Upper lobe of right lung (tissue), 1 donor: ENCODE measurements around the gene PALD1. TPM values are rescaled to one million over a fixed set of nuclear protein-coding genes. Genes with fewer than 3 reads are reported as not detected.

ENCODE experiments used
- ATAC-seq: fragments of 200-7000 bp; cut with Tn5 transposase; one replicate; pipeline ENCODE4 v1.9.1; 2020; ENCODE audit warnings: mild to moderate bottlenecking, moderate library complexity
- DNase-seq: peaks from one replicate; pipeline ENCODE4 v3.0.0-alpha.2; 2020
- H3K27ac ChIP-seq: fragments of 200-600 bp; one replicate; pipeline ENCODE4 v1.8.0; 2022
- H3K27me3 ChIP-seq: fragments of 200-600 bp; one replicate; pipeline ENCODE4 v1.8.0; 2022; ENCODE audit warnings: mild to moderate bottlenecking
- H3K36me3 ChIP-seq: fragments of 200-600 bp; one replicate; pipeline ENCODE4 v1.8.0; 2022
- H3K4me1 ChIP-seq: fragments of 200-600 bp; one replicate; pipeline ENCODE4 v1.8.0; 2022
- H3K4me3 ChIP-seq: fragments of 200-600 bp; one replicate; pipeline ENCODE4 v1.8.0; 2022; ENCODE audit warnings: mild to moderate bottlenecking
- H3K9me3 ChIP-seq: fragments of 200-600 bp; one replicate; pipeline ENCODE4 v1.8.0; 2022
- CTCF ChIP-seq: fragments of 200-600 bp; IDR thresholded peaks from one replicate; pipeline ENCODE4 v1.8.0; 2022; ENCODE audit warnings: antibody characterized with exemption
- intact Hi-C: fragments of 100-400 bp; cut with DNase I; formaldehyde crosslinking; loops from one replicate; pipeline ENCODE4 v1.11.0; 2022
- total RNA-seq: library from RNA; stranded (reverse); fragmentation: NEBNext Ultra II Directional; extraction: Animal tissue kit (Norgen Biotek cat#: 25700); gene quantifications from one replicate; pipeline ENCODE4 v1.2.1, GENCODE V29; 2021
- donor health status: DM: no; HTN: yes; CAD: no; lungs with severe emphysema.

PALD1 gene
- total RNA-seq, 1 donor from 2014 or later = 27.0 TPM

- intact Hi-C loops = no loop called here
- no peak for TF ChIP-seq CTCF
- H3K27ac ChIP-seq = peak overlapping the region; percentile 11
- no peaks in the 10 kb centered on the region for H3K9me3 ChIP-seq
- peaks cover 10% of the 10 kb centered on the region for H3K36me3 ChIP-seq
- DNase-seq (peak; percentile 77), ATAC-seq (peak; percentile 47)
- no peaks in the 10 kb centered on the region for H3K27me3 ChIP-seq
- H3K4me3 ChIP-seq = no peak overlapping the region
- peaks cover 42% of the 10 kb centered on the region for H3K4me1 ChIP-seq
Measured at GRCh38 chr10:70561070-70561469, 82.5 kb downstream of the PALD1 start.

DNA sequence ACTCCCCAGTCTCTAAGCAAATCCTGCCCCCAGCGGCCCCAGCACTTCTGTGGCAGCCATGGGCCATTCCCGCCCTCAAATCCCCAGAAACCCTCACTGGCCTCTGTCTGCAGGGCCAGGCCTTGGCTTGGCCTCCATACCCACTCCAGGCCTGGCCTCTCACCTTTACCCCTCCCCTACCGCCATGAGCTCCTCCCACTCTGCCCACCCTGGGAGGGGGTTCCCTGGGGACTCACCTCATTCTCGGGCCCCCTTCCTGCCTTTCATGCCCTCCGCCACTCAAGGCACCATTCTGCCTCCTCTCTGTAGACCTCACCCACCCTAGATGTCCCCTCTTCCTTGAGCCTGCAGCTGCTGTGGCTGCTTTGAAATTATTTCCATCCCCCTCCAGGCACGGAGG, 83.0 kb downstream of the PALD1 start:
- peaks cover 42% of the 10 kb centered on the region for H3K4me1 ChIP-seq
- DNase-seq = no peak
- intact Hi-C loops = no loop called here

DNA sequence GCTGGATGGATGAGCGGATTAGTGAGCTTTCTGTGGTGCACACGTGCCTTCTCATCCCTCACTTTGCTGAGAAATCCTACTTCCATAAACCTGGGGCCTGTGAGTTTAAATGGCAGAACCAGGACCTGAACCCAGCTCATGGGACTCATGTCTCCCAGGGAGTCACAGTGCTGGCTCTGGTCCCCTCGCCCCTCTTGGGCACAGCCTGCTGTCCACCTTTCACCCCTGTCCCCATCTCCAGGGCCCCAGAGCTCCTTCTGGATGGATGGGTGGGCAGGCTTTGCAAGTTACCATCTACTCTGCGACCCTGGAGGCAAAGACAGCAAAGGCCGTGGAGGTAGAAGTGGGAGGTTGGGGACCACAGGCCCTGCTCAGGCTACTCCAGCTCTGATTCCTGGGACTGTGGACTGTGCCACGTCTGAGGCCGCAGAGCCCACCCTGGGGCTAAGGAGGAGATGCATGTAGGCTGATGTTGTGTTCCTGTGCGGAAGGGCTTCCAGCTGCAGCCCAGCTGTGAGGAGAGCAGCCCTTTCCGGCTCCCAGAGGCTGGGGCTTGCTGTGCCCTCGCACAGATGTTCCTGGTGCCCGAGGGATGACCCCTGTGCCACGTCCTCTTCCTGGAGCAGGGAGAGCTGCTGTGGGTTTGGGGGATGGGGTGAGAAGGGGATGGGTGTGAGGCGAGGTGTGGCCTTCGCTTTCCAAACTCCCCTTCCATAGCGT, 83.6 kb downstream of the PALD1 start:
- ATAC-seq = no peak
- no peak overlapping the region for H3K27ac ChIP-seq
- peak; percentile 40 for DNase-seq
- H3K27me3 ChIP-seq = no peaks in the 10 kb centered on the region
- TF ChIP-seq CTCF = no peak
- no peaks in the 10 kb centered on the region for H3K9me3 ChIP-seq
- H3K4me1 ChIP-seq = peaks cover 42% of the 10 kb centered on the region
- intact Hi-C loops = no loop called here
- H3K4me3 ChIP-seq = no peak overlapping the region
- peaks cover 4% of the 10 kb centered on the region for H3K36me3 ChIP-seq

More for the DNA sequence above, 83.0 kb downstream of the PALD1 start:
- no peaks in the 10 kb centered on the region for H3K27me3 ChIP-seq
- H3K9me3 ChIP-seq = no peaks in the 10 kb centered on the region
- H3K27ac ChIP-seq = no peak overlapping the region
- H3K36me3 ChIP-seq = peaks cover 10% of the 10 kb centered on the region
- no peak overlapping the region for H3K4me3 ChIP-seq
- TF ChIP-seq CTCF = no peak
- ATAC-seq = no peak

- Histone ChIP-seq H3K9me3 (no peaks in the 10 kb centered on the region), H3K27ac (no peak overlapping the region), H3K36me3 (no peaks in the 10 kb centered on the region), H3K4me3 (no peak overlapping the region), H3K27me3 (no peaks in the 10 kb centered on the region), H3K4me1 (peaks cover 42% of the 10 kb centered on the region)
- no peak for DNase-seq
- no peak for ATAC-seq
- intact Hi-C loops = no loop called here
- no peak for TF ChIP-seq CTCF
Measured at GRCh38 chr10:70563230-70563629, 84.7 kb downstream of the PALD1 start.

- no peak overlapping the region for H3K27ac ChIP-seq
- TF ChIP-seq CTCF = no peak
- intact Hi-C loops = no loop called here
- H3K27me3 ChIP-seq = no peaks in the 10 kb centered on the region
- H3K4me1 ChIP-seq = peaks cover 34% of the 10 kb centered on the region
- ATAC-seq = no peak
- peak; percentile 54 for DNase-seq
- no peak overlapping the region for H3K4me3 ChIP-seq
- H3K36me3 ChIP-seq = no peaks in the 10 kb centered on the region
- H3K9me3 ChIP-seq = no peaks in the 10 kb centered on the region
Measured at GRCh38 chr10:70564113-70564725, 85.7 kb downstream of the PALD1 start.
